ENCODE measurements around the gene CCDC183. TPM values are rescaled to one million over a fixed set of nuclear protein-coding genes. Genes with fewer than 3 reads are reported as not detected.

CCDC183 gene
- polyA plus RNA-seq, 1 donor from 2014 or later = 5.5 TPM

GRCh38 chr9:136857166-136857565 is 61.0 kb downstream of the CCDC183 start:
- no peak overlapping the region for H3K4me3 ChIP-seq (ENCODE audit: low read length)
- no peak overlapping the region for H3K27ac ChIP-seq (ENCODE audit: low read length)
- H3K36me3 ChIP-seq (ENCODE audit: insufficient read depth, low read length) = no peaks in the 10 kb centered on the region
- H3K4me2 ChIP-seq (ENCODE audit: low read length) = no peak overlapping the region
- no peaks in the 10 kb centered on the region for H3K27me3 ChIP-seq (ENCODE audit: insufficient read depth, low read depth, low read length)
- TF ChIP-seq MXI1 (conservative IDR thresholded peaks at IDR 0.05; ENCODE audit: poor library complexity, severe bottlenecking) = no peak
- TF ChIP-seq EZH2 (IDR thresholded peaks at IDR 0.05; ENCODE audit: borderline replicate concordance, insufficient read depth, low read length, poor library complexity, severe bottlenecking) = no peak
- TF ChIP-seq POLR2AphosphoS5 (IDR thresholded peaks at IDR 0.05) = no peak
- TF ChIP-seq, protein P1, sequence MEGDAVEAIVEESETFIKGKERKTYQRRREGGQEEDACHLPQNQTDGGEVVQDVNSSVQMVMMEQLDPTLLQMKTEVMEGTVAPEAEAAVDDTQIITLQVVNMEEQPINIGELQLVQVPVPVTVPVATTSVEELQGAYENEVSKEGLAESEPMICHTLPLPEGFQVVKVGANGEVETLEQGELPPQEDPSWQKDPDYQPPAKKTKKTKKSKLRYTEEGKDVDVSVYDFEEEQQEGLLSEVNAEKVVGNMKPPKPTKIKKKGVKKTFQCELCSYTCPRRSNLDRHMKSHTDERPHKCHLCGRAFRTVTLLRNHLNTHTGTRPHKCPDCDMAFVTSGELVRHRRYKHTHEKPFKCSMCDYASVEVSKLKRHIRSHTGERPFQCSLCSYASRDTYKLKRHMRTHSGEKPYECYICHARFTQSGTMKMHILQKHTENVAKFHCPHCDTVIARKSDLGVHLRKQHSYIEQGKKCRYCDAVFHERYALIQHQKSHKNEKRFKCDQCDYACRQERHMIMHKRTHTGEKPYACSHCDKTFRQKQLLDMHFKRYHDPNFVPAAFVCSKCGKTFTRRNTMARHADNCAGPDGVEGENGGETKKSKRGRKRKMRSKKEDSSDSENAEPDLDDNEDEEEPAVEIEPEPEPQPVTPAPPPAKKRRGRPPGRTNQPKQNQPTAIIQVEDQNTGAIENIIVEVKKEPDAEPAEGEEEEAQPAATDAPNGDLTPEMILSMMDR (IDR thresholded peaks at IDR 0.05; ENCODE audit: poor library complexity, severe bottlenecking) = no peak
- no peak for TF ChIP-seq EP300 (conservative IDR thresholded peaks at IDR 0.05; ENCODE audit: poor library complexity, severe bottlenecking)
- no peak for TF ChIP-seq REST (IDR thresholded peaks at IDR 0.05; ENCODE audit: borderline replicate concordance)
- TF ChIP-seq TAF1 (IDR thresholded peaks at IDR 0.05; ENCODE audit: low read depth) = no peak
- no peak overlapping the region for H3K9ac ChIP-seq (ENCODE audit: low read length)
- no peaks in the 10 kb centered on the region for H3F3A ChIP-seq (ENCODE audit: insufficient read depth, low read length, poor library complexity, severe bottlenecking)
- H3K9me2 ChIP-seq (ENCODE audit: insufficient read depth, low read length) = no peaks in the 10 kb centered on the region
- no peak overlapping the region for H2AFZ ChIP-seq (ENCODE audit: low read depth, low read length)
- H3K79me2 ChIP-seq (replicated peaks; ENCODE audit: insufficient read depth, low read length) = no peaks in the 10 kb centered on the region
- no peaks in the 10 kb centered on the region for H4K20me1 ChIP-seq (ENCODE audit: insufficient read depth)
- H3K9me3 ChIP-seq (ENCODE audit: low read length) = no peaks in the 10 kb centered on the region

Small RNA genes within 50 kb of the gene (small RNA-seq; reads per million reads assigned to genes)
- 0 reads per million in 3 experiments for gene AL355987.2
- gene ATP6V1G1P3 = 0 reads per million in 3 experiments
- 0 reads per million in 3 experiments for gene MIR4292
- 0 reads per million in 3 experiments for gene MIR6722

Other genes starting within 250 kb of the CCDC183 start
- 8.2 and 12.5 TPM in 2 replicates for gene EGFL7, start 133.4 kb upstream of the CCDC183 start, polyA plus RNA-seq
- gene AGPAT2, start 108.9 kb upstream of the CCDC183 start, polyA plus RNA-seq = 1.3 TPM in 1 of 2 replicates, not detected in the other
- 65.1 and 78.7 TPM in 2 replicates for gene DIPK1B, start 83.8 kb upstream of the CCDC183 start, polyA plus RNA-seq
- not detected in 2 replicates for gene LCN10, start 53.4 kb upstream of the CCDC183 start, polyA plus RNA-seq
- not detected in 2 replicates for gene LCN6, start 47.8 kb upstream of the CCDC183 start, polyA plus RNA-seq
- gene LCN8, start 38.1 kb upstream of the CCDC183 start, polyA plus RNA-seq = not detected in 2 replicates
- gene LCN15, start 31.8 kb upstream of the CCDC183 start, polyA plus RNA-seq = not detected in 2 replicates
- gene TMEM141, start 5.0 kb upstream of the CCDC183 start, polyA plus RNA-seq = 30.1 and 33.1 TPM in 2 replicates
- gene RABL6, start 11.6 kb downstream of the CCDC183 start, polyA plus RNA-seq = 46.4 and 58.8 TPM in 2 replicates
- gene AJM1, start 46.1 kb downstream of the CCDC183 start, polyA plus RNA-seq = 1.5 TPM in 2 replicates
- 279 and 293 TPM in 2 replicates for gene PHPT1, start 53.1 kb downstream of the CCDC183 start, polyA plus RNA-seq
- gene MAMDC4, start 56.0 kb downstream of the CCDC183 start, polyA plus RNA-seq = 13.1 and 23.6 TPM in 2 replicates
- gene EDF1, start 70.0 kb downstream of the CCDC183 start, polyA plus RNA-seq = 613 and 677 TPM in 2 replicates
- gene TRAF2, start 90.2 kb downstream of the CCDC183 start, polyA plus RNA-seq = 14.6 and 21.5 TPM in 2 replicates
- 138 and 148 TPM in 2 replicates for gene FBXW5, start 148.4 kb downstream of the CCDC183 start, polyA plus RNA-seq
- not detected in 2 replicates for gene C8G, start 148.9 kb downstream of the CCDC183 start, polyA plus RNA-seq
- 2.9 TPM in 1 of 2 replicates, not detected in the other for gene LCN12, start 155.9 kb downstream of the CCDC183 start, polyA plus RNA-seq
- 2.0 TPM in 1 of 2 replicates, not detected in the other for gene PTGDS, start 181.2 kb downstream of the CCDC183 start, polyA plus RNA-seq
- gene LCNL1, start 186.7 kb downstream of the CCDC183 start, polyA plus RNA-seq = 0.76 TPM in 1 of 2 replicates, not detected in the other
- gene PAXX, start 196.1 kb downstream of the CCDC183 start, polyA plus RNA-seq = 276 and 346 TPM in 2 replicates
- gene CLIC3, start 200.2 kb downstream of the CCDC183 start, polyA plus RNA-seq = not detected in 2 replicates
- gene ABCA2, start 231.9 kb downstream of the CCDC183 start, polyA plus RNA-seq = 30.6 and 52.0 TPM in 2 replicates
- 0.56 and 0.69 TPM in 2 replicates for gene FUT7, start 235.8 kb downstream of the CCDC183 start, polyA plus RNA-seq
- gene NPDC1, start 249.8 kb downstream of the CCDC183 start, polyA plus RNA-seq = 161 and 162 TPM in 2 replicates

All from neural cell (in vitro differentiated cells).